ENCODE measurements around the gene ZNF701. TPM values are rescaled to one million over a fixed set of nuclear protein-coding genes. Genes with fewer than 3 reads are reported as not detected.
"Not testable (repeated sequence)": the region's sequence is repeated elsewhere in the genome, so short reads cannot be mapped to it uniquely, and the experiment has no call there.

Gene ZNF701
- total RNA-seq, 1 donor from 2014 or later: 21.6 TPM

DNA sequence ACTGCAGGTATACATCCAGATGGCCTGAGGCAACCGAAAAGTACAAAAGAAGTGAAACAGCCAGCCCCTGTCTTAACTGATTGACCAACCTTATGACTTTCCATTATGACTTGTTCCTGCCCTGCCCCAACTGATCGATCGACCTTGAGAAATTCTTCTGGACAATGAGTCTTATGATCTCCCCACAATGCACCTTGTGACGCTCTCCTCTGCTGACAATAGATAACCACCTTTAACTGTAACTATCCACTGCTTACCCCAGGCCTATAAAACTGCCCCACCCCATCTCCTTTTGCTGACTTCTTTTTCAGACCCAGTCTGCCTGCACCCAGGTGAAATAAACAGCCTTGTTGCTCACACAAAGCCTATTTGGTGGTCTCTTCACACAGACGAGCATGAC, 56.8 kb downstream of the ZNF701 start:
- no peak overlapping the region for H3K4me3 ChIP-seq
- ATAC-seq (no peak), DNase-seq (no peak)
- no peaks in the 10 kb centered on the region for H3K9me3 ChIP-seq
- no peaks in the 10 kb centered on the region for H3K4me1 ChIP-seq
- no peaks in the 10 kb centered on the region for H3K27me3 ChIP-seq (ENCODE audit: low read depth)
- TF ChIP-seq, protein P1, sequence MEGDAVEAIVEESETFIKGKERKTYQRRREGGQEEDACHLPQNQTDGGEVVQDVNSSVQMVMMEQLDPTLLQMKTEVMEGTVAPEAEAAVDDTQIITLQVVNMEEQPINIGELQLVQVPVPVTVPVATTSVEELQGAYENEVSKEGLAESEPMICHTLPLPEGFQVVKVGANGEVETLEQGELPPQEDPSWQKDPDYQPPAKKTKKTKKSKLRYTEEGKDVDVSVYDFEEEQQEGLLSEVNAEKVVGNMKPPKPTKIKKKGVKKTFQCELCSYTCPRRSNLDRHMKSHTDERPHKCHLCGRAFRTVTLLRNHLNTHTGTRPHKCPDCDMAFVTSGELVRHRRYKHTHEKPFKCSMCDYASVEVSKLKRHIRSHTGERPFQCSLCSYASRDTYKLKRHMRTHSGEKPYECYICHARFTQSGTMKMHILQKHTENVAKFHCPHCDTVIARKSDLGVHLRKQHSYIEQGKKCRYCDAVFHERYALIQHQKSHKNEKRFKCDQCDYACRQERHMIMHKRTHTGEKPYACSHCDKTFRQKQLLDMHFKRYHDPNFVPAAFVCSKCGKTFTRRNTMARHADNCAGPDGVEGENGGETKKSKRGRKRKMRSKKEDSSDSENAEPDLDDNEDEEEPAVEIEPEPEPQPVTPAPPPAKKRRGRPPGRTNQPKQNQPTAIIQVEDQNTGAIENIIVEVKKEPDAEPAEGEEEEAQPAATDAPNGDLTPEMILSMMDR (IDR thresholded peaks at IDR 0.05): no peak
- intact Hi-C loops (cut with DNase I): no loop called here
- H3K36me3 ChIP-seq: peaks cover 28% of the 10 kb centered on the region
- H3K27ac ChIP-seq: no peak overlapping the region

DNA sequence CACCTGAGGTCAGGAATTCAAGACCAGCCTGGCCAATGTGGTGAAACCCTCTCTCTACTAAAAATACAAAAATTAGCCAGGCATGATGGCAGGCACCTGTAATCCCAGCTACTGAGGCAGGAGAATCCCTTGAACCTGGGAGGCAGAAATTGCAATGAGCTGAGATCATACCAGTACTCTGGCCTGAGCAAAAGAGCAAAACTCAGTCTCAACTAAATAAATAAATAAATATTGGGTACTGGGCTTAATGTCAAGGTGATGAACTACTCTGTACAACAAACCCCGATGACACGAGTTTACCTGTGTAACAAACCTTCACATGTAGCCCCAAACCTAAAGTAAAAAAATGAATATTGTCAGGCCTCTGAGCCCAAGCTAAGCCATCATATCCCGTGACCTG, 57.4 kb downstream of the ZNF701 start:
- H3K9me3 ChIP-seq; H3K27ac ChIP-seq; DNase-seq; H3K27me3 ChIP-seq (ENCODE audit: low read depth); H3K4me1 ChIP-seq; ATAC-seq; intact Hi-C loops (cut with DNase I); H3K4me3 ChIP-seq: not testable (repeated sequence)
- peaks cover 28% of the 10 kb centered on the region for H3K36me3 ChIP-seq

DNA sequence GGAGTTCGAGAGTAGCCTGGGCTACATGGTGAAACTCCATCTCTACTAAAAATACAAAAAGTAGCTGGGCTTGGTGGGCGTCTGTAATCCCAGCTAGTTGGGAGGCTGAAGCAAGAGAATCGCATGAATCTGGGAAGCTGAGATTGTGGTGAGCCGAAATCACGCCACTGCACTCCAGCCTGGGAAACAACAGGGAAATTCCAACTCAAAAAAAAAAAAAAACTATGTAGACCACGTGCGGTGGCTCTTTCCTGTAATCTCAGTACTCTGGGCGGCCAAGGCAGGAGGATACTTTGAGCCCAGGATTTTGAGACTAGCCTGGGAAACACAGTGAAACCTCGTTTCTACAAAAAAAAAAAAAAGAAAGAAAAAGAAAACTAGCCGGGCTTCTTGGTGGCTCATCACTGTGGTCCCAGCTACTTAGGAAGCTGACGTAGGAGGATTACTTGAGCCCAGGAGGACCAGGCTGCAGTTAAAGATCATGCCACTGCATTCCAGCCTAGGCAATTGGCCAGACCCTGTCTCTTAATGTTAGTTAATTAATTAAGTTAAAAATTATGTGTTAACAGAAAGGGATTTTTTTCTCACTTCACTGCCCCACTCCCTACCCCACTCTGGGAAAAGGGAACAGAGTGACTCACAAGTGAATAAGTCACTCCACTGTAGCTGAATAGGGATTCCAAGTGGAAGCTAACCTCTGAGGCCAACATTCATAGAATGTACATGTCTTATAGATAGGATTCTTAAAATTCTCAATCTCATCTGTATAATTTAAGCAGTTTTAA, 65.9 kb downstream of the ZNF701 start:
- H3K9me3 ChIP-seq: no peaks in the 10 kb centered on the region
- H3K27me3 ChIP-seq (ENCODE audit: low read depth): no peaks in the 10 kb centered on the region
- peaks cover 13% of the 10 kb centered on the region for H3K4me1 ChIP-seq
- TF ChIP-seq, protein P1 (IDR thresholded peaks at IDR 0.05): no peak
- DNase-seq (no peak), ATAC-seq (no peak)
- intact Hi-C loops (cut with DNase I): no loop called here
- peaks cover 12% of the 10 kb centered on the region for H3K36me3 ChIP-seq
- H3K27ac ChIP-seq: no peak overlapping the region
- no peak overlapping the region for H3K4me3 ChIP-seq

Other genes with a start within 250 kb of the ZNF701 start
- gene ZNF610, start 234.0 kb upstream of the ZNF701 start, total RNA-seq: 3.6 TPM
- 18.3 TPM for gene ZNF880, start 200.4 kb upstream of the ZNF701 start, total RNA-seq
- 29.8 TPM for gene ZNF528, start 172.4 kb upstream of the ZNF701 start, total RNA-seq
- 0.18 TPM for gene ZNF534, start 141.1 kb upstream of the ZNF701 start, total RNA-seq
- gene ZNF578, start 116.7 kb upstream of the ZNF701 start, total RNA-seq: 1.5 TPM
- 28.5 TPM for gene ZNF808, start 42.6 kb upstream of the ZNF701 start, total RNA-seq
- 47.9 TPM for gene ZNF83, start 68.1 kb downstream of the ZNF701 start, total RNA-seq
- gene ZNF611, start 164.8 kb downstream of the ZNF701 start, total RNA-seq: 24.4 TPM
- gene ZNF600, start 216.5 kb downstream of the ZNF701 start, total RNA-seq: 14.9 TPM

Data from lower lobe of right lung (tissue), 2 donors.